ENCODE data around the gene ALX3. TPM values are rescaled to one million over a fixed set of nuclear protein-coding genes. Genes with fewer than 3 reads are reported as not detected.

The ALX3 gene
- 4.3 and 5.7 TPM in 2 replicates for polyA plus RNA-seq (2011; rRNA removed)
- polyA minus RNA-seq (2011; rRNA and poly(A)+ RNA removed): 8.1 and 8.6 TPM in 2 replicates

- Histone ChIP-seq H3K36me3 (ENCODE audit: control insufficient read depth, insufficient read depth, low read length) (0 out of 2 replicates have a peak, but pooled peaks cover 1% of the 10 kb centered on the region), H3K27me3 (ENCODE audit: control insufficient read depth, insufficient read depth, low read length) (peaks cover 27% of the 10 kb centered on the region), H3K4me3 (ENCODE audit: low read depth, low read length) (peak within 1 kb of the TSS; percentile 43)
- TF ChIP-seq CTCF (IDR thresholded peaks at IDR 0.05; ENCODE audit: insufficient read depth, low read depth, low read length): no peak
- ChIA-PET CTCF (interaction anchor here (0.6 to 3.1 kb wide), 14 partner anchors 8 to 137 kb away, joined by 3 to 19 read pairs (median 4); no protein-coding TSS in a partner anchor), POLR2A (no interaction called here)
- DNase-seq (ENCODE audit: low read depth): no peak
Measured at GRCh38 chr1:110070671-110071242, at the start of gene ALX3. ALX3 (minus strand) TSS chr1:110070672; CDS start chr1:110070612, 60 bp downstream.

GRCh38 chr1:110119843-110120242, 49.4 kb upstream of the ALX3 start:
- POLR2A ChIA-PET: no interaction called here
- no peaks in the 10 kb centered on the region for H3K36me3 ChIP-seq (ENCODE audit: control insufficient read depth, insufficient read depth, low read length)
- no peaks in the 10 kb centered on the region for H3K27me3 ChIP-seq (ENCODE audit: control insufficient read depth, insufficient read depth, low read length)
- no peak overlapping the region for H3K4me3 ChIP-seq (ENCODE audit: low read depth, low read length)
- CTCF ChIA-PET: interaction anchor here (0.9 to 1.2 kb wide), 2 partner anchors 61 to 66 kb away, joined by 3 to 5 read pairs; no protein-coding TSS in a partner anchor
- no peak for TF ChIP-seq CTCF (IDR thresholded peaks at IDR 0.05; ENCODE audit: insufficient read depth, low read depth, low read length)
- DNase-seq (ENCODE audit: low read depth): no peak

- H3K27me3 ChIP-seq (ENCODE audit: control insufficient read depth, insufficient read depth, low read length): no peaks in the 10 kb centered on the region
- CTCF ChIA-PET: interaction anchor here (1.2 to 3.8 kb wide), 4 partner anchors 13 to 89 kb away, joined by 5 to 36 read pairs (median 12); no protein-coding TSS in a partner anchor
- POLR2A ChIA-PET: no interaction called here
- no peak for DNase-seq (ENCODE audit: low read depth)
- H3K36me3 ChIP-seq (ENCODE audit: control insufficient read depth, insufficient read depth, low read length): no peaks in the 10 kb centered on the region
- H3K4me3 ChIP-seq (ENCODE audit: low read depth, low read length): no peak overlapping the region
- no peak for TF ChIP-seq CTCF (IDR thresholded peaks at IDR 0.05; ENCODE audit: insufficient read depth, low read depth, low read length)
Measured at GRCh38 chr1:110118636-110119396, 48.3 kb upstream of the ALX3 start.

GRCh38 chr1:110114784-110115183, 44.3 kb upstream of the ALX3 start:
- ChIA-PET CTCF (interaction anchor here (0.6 to 3.8 kb wide), 4 partner anchors 9 to 268 kb away, joined by 3 to 50 read pairs (median 27); no protein-coding TSS in a partner anchor), POLR2A (no interaction called here)
- Histone ChIP-seq H3K4me3 (ENCODE audit: low read depth, low read length) (no peak overlapping the region), H3K27me3 (ENCODE audit: control insufficient read depth, insufficient read depth, low read length) (peaks cover 4% of the 10 kb centered on the region; the same call in 1 of the 2 replicates), H3K36me3 (ENCODE audit: control insufficient read depth, insufficient read depth, low read length) (no peaks in the 10 kb centered on the region; the same call in 1 of the 2 replicates)
- no peak for TF ChIP-seq CTCF (IDR thresholded peaks at IDR 0.05; ENCODE audit: insufficient read depth, low read depth, low read length)
- no peak for DNase-seq (ENCODE audit: low read depth)

- POLR2A ChIA-PET: no interaction called here
- peaks cover 4% of the 10 kb centered on the region; the same call in 1 of the 2 replicates for H3K27me3 ChIP-seq (ENCODE audit: control insufficient read depth, insufficient read depth, low read length)
- TF ChIP-seq CTCF (IDR thresholded peaks at IDR 0.05; ENCODE audit: insufficient read depth, low read depth, low read length): no peak
- CTCF ChIA-PET: interaction anchor here (0.6 to 3.1 kb wide), 6 partner anchors 9 to 268 kb away, joined by 3 to 15 read pairs (median 4); no protein-coding TSS in a partner anchor
- DNase-seq (ENCODE audit: low read depth): no peak
- no peak overlapping the region for H3K4me3 ChIP-seq (ENCODE audit: low read depth, low read length)
- no peaks in the 10 kb centered on the region; the same call in 1 of the 2 replicates for H3K36me3 ChIP-seq (ENCODE audit: control insufficient read depth, insufficient read depth, low read length)
Measured at GRCh38 chr1:110114173-110114572, 43.7 kb upstream of the ALX3 start.
